HG03066 (cell line): ENCODE data around the gene ATF6B.

ENCODE experiments used
- ATAC-seq: cut with Tn5 transposase; IDR thresholded peaks from one replicate; pipeline ENCODE4 v1.9.1; 2021; ENCODE audit warnings: low read depth; ENCODE audit not compliant: unreplicated experiment

Gene ATF6B

GRCh38 chr6:32132110-32132509 lies 4.1 kb upstream of the ATF6B start:
- no peak for ATAC-seq

GRCh38 chr6:32131439-32131948 lies 3.4 kb upstream of the ATF6B start:
- ATAC-seq: no peak

- ATAC-seq: no peak
Observed at GRCh38 chr6:32129297-32130088, 1.4 kb upstream of the ATF6B start.

- no peak for ATAC-seq
Observed at GRCh38 chr6:32128751-32129296, 778 bp upstream of the ATF6B start.

GRCh38 chr6:32127409-32127716 lies 683 bp downstream of the ATF6B start:
- no peak for ATAC-seq

- no peak for ATAC-seq
Observed at GRCh38 chr6:32126880-32127279, 1.2 kb downstream of the ATF6B start.

GRCh38 chr6:32123681-32124080 lies 4.4 kb downstream of the ATF6B start:
- no peak for ATAC-seq

GRCh38 chr6:32120573-32121059 lies 7.4 kb downstream of the ATF6B start:
- no peak for ATAC-seq

GRCh38 chr6:32118782-32119628 lies 9.0 kb downstream of the ATF6B start:
- ATAC-seq: no peak

GRCh38 chr6:32117461-32117860 lies 10.6 kb downstream of the ATF6B start:
- no peak for ATAC-seq

GRCh38 chr6:32116674-32117073 lies 11.4 kb downstream of the ATF6B start:
- ATAC-seq: no peak

- ATAC-seq: no peak
Observed at GRCh38 chr6:32115623-32116022, 12.4 kb downstream of the ATF6B start.

GRCh38 chr6:32114796-32115195 lies 13.2 kb downstream of the ATF6B start:
- no peak for ATAC-seq

- ATAC-seq: no peak
Observed at GRCh38 chr6:32113386-32114352, 14.4 kb downstream of the ATF6B start.

GRCh38 chr6:32112431-32112980 lies 15.5 kb downstream of the ATF6B start:
- no peak for ATAC-seq

GRCh38 chr6:32111424-32112066 lies 16.5 kb downstream of the ATF6B start:
- ATAC-seq: no peak

- ATAC-seq: no peak
Observed at GRCh38 chr6:32110632-32111031, 17.4 kb downstream of the ATF6B start.

- no peak for ATAC-seq
Observed at GRCh38 chr6:32109765-32110160, 18.3 kb downstream of the ATF6B start.

GRCh38 chr6:32109114-32109764 lies 18.8 kb downstream of the ATF6B start, which contains the start of gene TNXB:
Gene TNXB (minus strand): TSS chr6:32109338. CDS start chr6:32098198, 11,140 bp downstream.
- ATAC-seq: no peak
